Neural crest cell (in vitro differentiated cells): ENCODE data around the gene BPHL. TPM values are rescaled to one million over a fixed set of nuclear protein-coding genes. Genes with fewer than 3 reads are reported as not detected.

Experiments
- DNase-seq: peaks from one replicate; pipeline ENCODE4 v3.0.0; 2021; ENCODE audit warnings: low read depth, mixed read lengths, low spot score
- H3K27ac Mint-ChIP-seq: one replicate; pipeline ENCODE4 v1.8.0; 2021; ENCODE audit warnings: mild to moderate bottlenecking, mixed read lengths; ENCODE audit not compliant: unreplicated experiment
- H3K27me3 Mint-ChIP-seq: 2 replicates; pipeline ENCODE4 v1.8.0; 2021; ENCODE audit warnings: low read depth, mild to moderate bottlenecking, mixed read lengths
- H3K36me3 Mint-ChIP-seq: 2 replicates; pipeline ENCODE4 v1.8.0; 2021; ENCODE audit warnings: low read depth, mild to moderate bottlenecking, mixed read lengths
- H3K4me1 Mint-ChIP-seq: 2 replicates; pipeline ENCODE4 v1.8.0; 2021; ENCODE audit warnings: mixed read lengths
- H3K4me3 Mint-ChIP-seq: one replicate; pipeline ENCODE4 v1.8.0; 2021; ENCODE audit warnings: mild to moderate bottlenecking, mixed read lengths
- H3K9me3 Mint-ChIP-seq: 2 replicates; pipeline ENCODE4 v1.8.0; 2021; ENCODE audit warnings: mixed read lengths
- CTCF ChIP-seq: fragments of 200-600 bp; sonication (generic); conservative IDR thresholded peaks from 2 replicates; pipeline ENCODE4 v1.5.0; 2021; ENCODE audit warnings: antibody characterized with exemption, mild to moderate bottlenecking
- total RNA-seq: library from RNA; stranded (reverse); gene quantifications from 2 replicates; pipeline ENCODE4 v1.2.1, GENCODE V29; 2021

Gene BPHL
- total RNA-seq, 1 donor from 2014 or later, result 45.7 TPM

- Mint-ChIP-seq H3K4me3 (peak overlapping the region; percentile 89), H3K36me3 (no peaks in the 10 kb centered on the region), H3K9me3 (no peaks in the 10 kb centered on the region), H3K27ac (peak overlapping the region; percentile 16), H3K4me1 (peaks cover 39% of the 10 kb centered on the region), H3K27me3 (no peaks in the 10 kb centered on the region)
- no peak for TF ChIP-seq CTCF
- no peak for DNase-seq
Observed at GRCh38 chr6:3119040-3119723, 671 bp downstream of the BPHL start.

GRCh38 chr6:3120765-3121089 lies 2.2 kb downstream of the BPHL start:
- H3K27me3 Mint-ChIP-seq, result no peaks in the 10 kb centered on the region
- H3K4me3 Mint-ChIP-seq, result peak overlapping the region; percentile 50
- no peaks in the 10 kb centered on the region for H3K36me3 Mint-ChIP-seq
- peaks cover 43% of the 10 kb centered on the region for H3K4me1 Mint-ChIP-seq
- no peak for DNase-seq
- TF ChIP-seq CTCF, result no peak
- no peak overlapping the region for H3K27ac Mint-ChIP-seq
- H3K9me3 Mint-ChIP-seq, result no peaks in the 10 kb centered on the region

GRCh38 chr6:3122823-3123182 lies 4.3 kb downstream of the BPHL start:
- H3K36me3 Mint-ChIP-seq, result no peaks in the 10 kb centered on the region
- H3K4me1 Mint-ChIP-seq, result peaks cover 44% of the 10 kb centered on the region
- H3K4me3 Mint-ChIP-seq, result peak overlapping the region; percentile 0
- H3K9me3 Mint-ChIP-seq, result no peaks in the 10 kb centered on the region
- H3K27me3 Mint-ChIP-seq, result no peaks in the 10 kb centered on the region
- peak overlapping the region; percentile 93 for H3K27ac Mint-ChIP-seq
- DNase-seq, result no peak
- TF ChIP-seq CTCF, result no peak

GRCh38 chr6:3124667-3125066 lies 6.2 kb downstream of the BPHL start:
- H3K9me3 Mint-ChIP-seq, result no peaks in the 10 kb centered on the region
- no peaks in the 10 kb centered on the region for H3K27me3 Mint-ChIP-seq
- peaks cover 3% of the 10 kb centered on the region for H3K36me3 Mint-ChIP-seq
- no peak overlapping the region for H3K27ac Mint-ChIP-seq
- no peak for TF ChIP-seq CTCF
- no peak overlapping the region for H3K4me3 Mint-ChIP-seq
- no peak for DNase-seq
- peaks cover 32% of the 10 kb centered on the region for H3K4me1 Mint-ChIP-seq

GRCh38 chr6:3125815-3126214 lies 7.3 kb downstream of the BPHL start:
- no peak for TF ChIP-seq CTCF
- no peaks in the 10 kb centered on the region for H3K27me3 Mint-ChIP-seq
- no peak for DNase-seq
- no peaks in the 10 kb centered on the region for H3K9me3 Mint-ChIP-seq
- no peak overlapping the region for H3K4me3 Mint-ChIP-seq
- peaks cover 26% of the 10 kb centered on the region for H3K4me1 Mint-ChIP-seq
- peaks cover 3% of the 10 kb centered on the region for H3K36me3 Mint-ChIP-seq
- no peak overlapping the region for H3K27ac Mint-ChIP-seq
